ENCODE results near the gene YAE1. TPM values are rescaled to one million over a fixed set of nuclear protein-coding genes. Genes with fewer than 3 reads are reported as not detected.
A peak's percentile ranks its signal among the peaks of the same experiment; 100 is the strongest.

YAE1 gene
- total and polyA plus RNA-seq, 2 of the 8 experiments (the other 6 are each of a cell fraction or from before 2014, with no cell fraction given): 24.1 to 38.0 TPM

- TF ChIP-seq, protein P1, sequence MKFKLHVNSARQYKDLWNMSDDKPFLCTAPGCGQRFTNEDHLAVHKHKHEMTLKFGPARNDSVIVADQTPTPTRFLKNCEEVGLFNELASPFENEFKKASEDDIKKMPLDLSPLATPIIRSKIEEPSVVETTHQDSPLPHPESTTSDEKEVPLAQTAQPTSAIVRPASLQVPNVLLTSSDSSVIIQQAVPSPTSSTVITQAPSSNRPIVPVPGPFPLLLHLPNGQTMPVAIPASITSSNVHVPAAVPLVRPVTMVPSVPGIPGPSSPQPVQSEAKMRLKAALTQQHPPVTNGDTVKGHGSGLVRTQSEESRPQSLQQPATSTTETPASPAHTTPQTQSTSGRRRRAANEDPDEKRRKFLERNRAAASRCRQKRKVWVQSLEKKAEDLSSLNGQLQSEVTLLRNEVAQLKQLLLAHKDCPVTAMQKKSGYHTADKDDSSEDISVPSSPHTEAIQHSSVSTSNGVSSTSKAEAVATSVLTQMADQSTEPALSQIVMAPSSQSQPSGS (IDR thresholded peaks at IDR 0.05; ENCODE audit: low read length): no peak
- TF ChIP-seq ATF3 (IDR thresholded peaks at IDR 0.05; ENCODE audit: insufficient read depth, low read depth, low read length) (no peak), YY1 (IDR thresholded peaks at IDR 0.05; ENCODE audit: low read depth, low read length) (no peak), HDAC6 (IDR thresholded peaks at IDR 0.05; ENCODE audit: low read depth, low read length) (no peak), E2F6 (IDR thresholded peaks at IDR 0.05) (peak; percentile 63), SAP30 (IDR thresholded peaks at IDR 0.05; ENCODE audit: insufficient read depth, insufficient replicate concordance, low read length) (no peak), RNF2 (IDR thresholded peaks at IDR 0.05; ENCODE audit: borderline replicate concordance, low read depth, low read length, missing control alignments, poor library complexity, severe bottlenecking) (no peak), POLR2AphosphoS5 (IDR thresholded peaks at IDR 0.05; ENCODE audit: low read depth, low read length) (no peak), ASH2L (IDR thresholded peaks at IDR 0.05; ENCODE audit: low read length) (peak; percentile 82), KDM1A (IDR thresholded peaks at IDR 0.05; ENCODE audit: borderline replicate concordance, low read length) (no peak), KDM4A (IDR thresholded peaks at IDR 0.05; ENCODE audit: low read depth, low read length, severe bottlenecking) (peak; percentile 58), CBX8 (IDR thresholded peaks at IDR 0.05; ENCODE audit: borderline replicate concordance, low read depth, low read length) (no peak), CEBPB (IDR thresholded peaks at IDR 0.05; ENCODE audit: low read depth, low read length) (no peak), SIN3A (conservative IDR thresholded peaks at IDR 0.05 in 1 of 2, IDR thresholded peaks at IDR 0.05 in 1 of 2; ENCODE audit: low read depth in 1 of 2, low read length in 2 of 2) (no peak), EZH2 (IDR thresholded peaks at IDR 0.05; ENCODE audit: low read depth, low read length, severe bottlenecking) (no peak)
- TF ChIP-seq, protein P2, sequence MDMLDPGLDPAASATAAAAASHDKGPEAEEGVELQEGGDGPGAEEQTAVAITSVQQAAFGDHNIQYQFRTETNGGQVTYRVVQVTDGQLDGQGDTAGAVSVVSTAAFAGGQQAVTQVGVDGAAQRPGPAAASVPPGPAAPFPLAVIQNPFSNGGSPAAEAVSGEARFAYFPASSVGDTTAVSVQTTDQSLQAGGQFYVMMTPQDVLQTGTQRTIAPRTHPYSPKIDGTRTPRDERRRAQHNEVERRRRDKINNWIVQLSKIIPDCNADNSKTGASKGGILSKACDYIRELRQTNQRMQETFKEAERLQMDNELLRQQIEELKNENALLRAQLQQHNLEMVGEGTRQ (IDR thresholded peaks at IDR 0.05; ENCODE audit: low read length): no peak
Measured at GRCh38 chr7:39609113-39609934, 43.1 kb downstream of the YAE1 start (continued).
